ENCODE data around the gene SLC12A8.

Gene SLC12A8

GRCh38 chr3:125212509-125213363, at the start of gene SLC12A8:
SLC12A8 (minus strand) TSS chr3:125212748; CDS start chr3:125211349, 1,399 bp downstream.
- no peak for DNase-seq

- DNase-seq, result no peak
Measured at GRCh38 chr3:125262161-125262560, 49.6 kb upstream of the SLC12A8 start.

- no peak for DNase-seq
Measured at GRCh38 chr3:125261031-125261430, 48.5 kb upstream of the SLC12A8 start.

- no peak for DNase-seq
Measured at GRCh38 chr3:125260158-125260557, 47.6 kb upstream of the SLC12A8 start.

- no peak for DNase-seq
Measured at GRCh38 chr3:125257536-125257935, 45.0 kb upstream of the SLC12A8 start.

GRCh38 chr3:125256675-125257074, 44.1 kb upstream of the SLC12A8 start:
- DNase-seq, result no peak

- no peak for DNase-seq
Measured at GRCh38 chr3:125250973-125251372, 38.4 kb upstream of the SLC12A8 start.

- DNase-seq, result no peak
Measured at GRCh38 chr3:125246237-125246636, 33.7 kb upstream of the SLC12A8 start.

GRCh38 chr3:125245521-125245920, 33.0 kb upstream of the SLC12A8 start:
- DNase-seq, result no peak

GRCh38 chr3:125240496-125240895, 27.9 kb upstream of the SLC12A8 start:
- no peak for DNase-seq

GRCh38 chr3:125239266-125239665, 26.7 kb upstream of the SLC12A8 start:
- DNase-seq, result no peak

- no peak for DNase-seq
Measured at GRCh38 chr3:125238759-125239158, 26.2 kb upstream of the SLC12A8 start.

- DNase-seq, result no peak
Measured at GRCh38 chr3:125236331-125236903, 23.9 kb upstream of the SLC12A8 start.

GRCh38 chr3:125234831-125235230, 22.3 kb upstream of the SLC12A8 start:
- no peak for DNase-seq

- DNase-seq, result no peak
Measured at GRCh38 chr3:125232401-125232800, 19.9 kb upstream of the SLC12A8 start.

GRCh38 chr3:125231895-125232294, 19.3 kb upstream of the SLC12A8 start:
- DNase-seq, result peak; percentile 41

GRCh38 chr3:125229707-125230106, 17.2 kb upstream of the SLC12A8 start:
- no peak for DNase-seq

- no peak for DNase-seq
Measured at GRCh38 chr3:125229168-125229567, 16.6 kb upstream of the SLC12A8 start.

GRCh38 chr3:125221831-125222230, 9.3 kb upstream of the SLC12A8 start:
- no peak for DNase-seq

GRCh38 chr3:125220727-125221429, 8.3 kb upstream of the SLC12A8 start:
- DNase-seq, result peak; percentile 33

- DNase-seq, result no peak
Measured at GRCh38 chr3:125220183-125220582, 7.6 kb upstream of the SLC12A8 start.

GRCh38 chr3:125219261-125219701, 6.7 kb upstream of the SLC12A8 start:
- DNase-seq, result no peak

- no peak for DNase-seq
Measured at GRCh38 chr3:125214738-125215137, 2.2 kb upstream of the SLC12A8 start.

Measured in kidney glomerular epithelial cell (primary cell).